Smooth muscle cell (in vitro differentiated cells): ENCODE results near the gene CAMTA1. TPM values are rescaled to one million over a fixed set of nuclear protein-coding genes. Genes with fewer than 3 reads are reported as not detected.

Experiments used
- DNase-seq: peaks from one replicate; lab custom pipeline; 2025; ENCODE audit not compliant: unreplicated experiment; lab: John Stamatoyannopoulos, UW
- H2AFZ ChIP-seq: fragments of 200-600 bp; sonication (generic); 2 replicates; pipeline ENCODE4 v1.6.0; 2016; ENCODE audit warnings: antibody characterized with exemption, low read depth, mild to moderate bottlenecking
- H3F3A ChIP-seq: fragments of 200-600 bp; sonication (generic); 2 replicates; pipeline ENCODE4 v1.6.0; 2017; ENCODE audit warnings: antibody characterized with exemption, low read depth
- H3K27ac ChIP-seq: fragments of 200-600 bp; sonication (generic); 2 replicates; pipeline ENCODE4 v1.5.1; 2016; ENCODE audit warnings: low read depth, mild to moderate bottlenecking
- H3K27me3 ChIP-seq: fragments of 200-600 bp; sonication (generic); 2 replicates; pipeline ENCODE4 v1.6.1; 2016; ENCODE audit warnings: low read depth, mild to moderate bottlenecking
- H3K36me3 ChIP-seq: fragments of 200-600 bp; sonication (generic); 2 replicates; pipeline ENCODE4 v1.5.1; 2016; ENCODE audit warnings: low read depth
- H3K4me1 ChIP-seq: fragments of 200-600 bp; sonication (generic); 2 replicates; pipeline ENCODE4 v1.5.1; 2016; ENCODE audit warnings: low read depth
- H3K4me2 ChIP-seq: fragments of 200-600 bp; sonication (generic); 2 replicates; pipeline ENCODE4 v1.6.0; 2016; ENCODE audit warnings: mild to moderate bottlenecking
- H3K4me3 ChIP-seq: fragments of 200-600 bp; sonication (generic); 2 replicates; pipeline ENCODE4 v1.5.1; 2016; ENCODE audit warnings: mild to moderate bottlenecking
- H3K79me2 ChIP-seq: fragments of 200-600 bp; sonication (generic); 2 replicates; pipeline ENCODE4 v1.6.0; 2016; ENCODE audit warnings: low read depth, mild to moderate bottlenecking
- H3K9ac ChIP-seq: fragments of 200-600 bp; sonication (generic); 2 replicates; pipeline ENCODE4 v1.6.0; 2016; ENCODE audit warnings: low read depth
- H3K9me3 ChIP-seq: fragments of 200-600 bp; sonication (generic); replicated peaks from 2 replicates; pipeline ENCODE4 v1.5.1; 2016; ENCODE audit warnings: low read depth
- H4K20me1 ChIP-seq: fragments of 200-600 bp; sonication (generic); 2 replicates; pipeline ENCODE4 v1.6.0; 2016; ENCODE audit warnings: low read depth
- WGBS: methylation state at CpG from one replicate; pipeline ENCODE4 v1.1.7; 2016; ENCODE audit warnings: low lambda C conversion rate; 5-methylcytosine and 5-hydroxymethylcytosine counted together
- polyA plus RNA-seq: library from polyadenylated mRNA; unstranded; fragments of >200 nt; fragmentation: Nextera tagmentation; extraction: Ambion mirVana; gene quantifications from 2 replicates; pipeline ENCODE4 v1.2.1, GENCODE V29; 2016
- total RNA-seq: library from RNA; depleted of rRNA; stranded (reverse); fragments of >200 nt; gene quantifications from 2 replicates; pipeline ENCODE4 v1.2.3, GENCODE V29; 2014
- TF ChIP-seq, protein P1 (sequence below): fragments of 200-600 bp; sonication (generic); IDR thresholded peaks from 2 replicates; pipeline ENCODE4 v1.5.1; 2017; ENCODE audit warnings: borderline replicate concordance, mild to moderate bottlenecking, antibody characterized with exemption; ENCODE audit not compliant: insufficient read depth, poor library complexity, severe bottlenecking

CAMTA1 gene
- total and polyA plus RNA-seq, 2 experiments from 2014 or later: 139 to 145 TPM

DNA sequence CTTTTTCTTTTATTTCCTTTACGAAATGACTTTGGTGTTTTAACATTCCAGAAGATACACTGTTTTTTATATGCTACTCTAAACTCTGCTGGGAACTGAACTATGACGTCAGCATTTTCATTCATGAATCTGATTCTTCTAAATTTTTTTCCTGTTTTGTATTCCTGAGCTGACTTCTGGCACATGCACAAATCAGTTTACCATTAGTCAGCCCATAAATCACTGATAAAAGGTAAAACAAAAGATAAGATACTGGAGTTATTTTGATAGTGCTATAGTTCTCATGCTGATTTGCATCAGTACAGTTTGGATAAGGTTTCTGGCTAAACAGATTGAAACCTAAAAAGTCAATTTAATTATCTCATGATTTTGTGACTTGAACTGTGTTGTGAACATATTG is 10.4 kb downstream of the CAMTA1 start:
- no peak overlapping the region for H3K4me2 ChIP-seq
- H3K4me3 ChIP-seq: no peak overlapping the region
- TF ChIP-seq, protein P1, sequence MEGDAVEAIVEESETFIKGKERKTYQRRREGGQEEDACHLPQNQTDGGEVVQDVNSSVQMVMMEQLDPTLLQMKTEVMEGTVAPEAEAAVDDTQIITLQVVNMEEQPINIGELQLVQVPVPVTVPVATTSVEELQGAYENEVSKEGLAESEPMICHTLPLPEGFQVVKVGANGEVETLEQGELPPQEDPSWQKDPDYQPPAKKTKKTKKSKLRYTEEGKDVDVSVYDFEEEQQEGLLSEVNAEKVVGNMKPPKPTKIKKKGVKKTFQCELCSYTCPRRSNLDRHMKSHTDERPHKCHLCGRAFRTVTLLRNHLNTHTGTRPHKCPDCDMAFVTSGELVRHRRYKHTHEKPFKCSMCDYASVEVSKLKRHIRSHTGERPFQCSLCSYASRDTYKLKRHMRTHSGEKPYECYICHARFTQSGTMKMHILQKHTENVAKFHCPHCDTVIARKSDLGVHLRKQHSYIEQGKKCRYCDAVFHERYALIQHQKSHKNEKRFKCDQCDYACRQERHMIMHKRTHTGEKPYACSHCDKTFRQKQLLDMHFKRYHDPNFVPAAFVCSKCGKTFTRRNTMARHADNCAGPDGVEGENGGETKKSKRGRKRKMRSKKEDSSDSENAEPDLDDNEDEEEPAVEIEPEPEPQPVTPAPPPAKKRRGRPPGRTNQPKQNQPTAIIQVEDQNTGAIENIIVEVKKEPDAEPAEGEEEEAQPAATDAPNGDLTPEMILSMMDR: no peak
- H3K9me3 ChIP-seq: no peaks in the 10 kb centered on the region
- no peak overlapping the region for H2AFZ ChIP-seq
- H3K79me2 ChIP-seq: peaks cover 91% of the 10 kb centered on the region
- no peaks in the 10 kb centered on the region for H3F3A ChIP-seq
- peak overlapping the region; percentile 22 for H3K27ac ChIP-seq
- no peaks in the 10 kb centered on the region for H3K27me3 ChIP-seq
- H3K4me1 ChIP-seq: peaks cover 6% of the 10 kb centered on the region
- no peaks in the 10 kb centered on the region for H3K36me3 ChIP-seq
- H3K9ac ChIP-seq: no peak overlapping the region
- WGBS: 27% methylated on average over 2 of the region's 2 CpGs
- no peak for DNase-seq
- peaks cover 83% of the 10 kb centered on the region for H4K20me1 ChIP-seq

DNA sequence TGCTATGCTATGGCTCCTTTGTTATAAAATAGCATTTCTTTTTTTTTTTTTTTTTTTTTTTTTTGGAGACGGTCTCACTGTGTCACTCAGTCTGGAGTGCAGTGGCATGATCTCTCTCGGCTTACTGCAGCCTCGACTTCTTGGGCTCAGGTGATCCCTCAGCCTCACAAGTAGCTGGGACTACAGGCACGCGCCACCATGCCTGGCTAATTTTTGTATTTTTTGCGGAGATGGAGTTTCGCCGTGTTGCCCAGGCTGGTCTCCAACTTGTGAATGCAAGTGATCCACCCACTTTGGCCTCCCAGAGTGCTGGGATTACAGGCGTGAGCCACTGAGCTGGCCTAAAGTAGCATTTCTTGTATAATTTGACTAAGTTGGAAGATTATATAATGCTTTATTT is 10.8 kb downstream of the CAMTA1 start:
- Histone ChIP-seq H3K79me2 (peaks cover 91% of the 10 kb centered on the region), H3K4me3 (no peak overlapping the region), H3K27me3 (no peaks in the 10 kb centered on the region), H3K9me3 (no peaks in the 10 kb centered on the region), H3K4me1 (peaks cover 3% of the 10 kb centered on the region), H4K20me1 (peaks cover 83% of the 10 kb centered on the region), H3K36me3 (no peaks in the 10 kb centered on the region), H3K9ac (no peak overlapping the region), H3F3A (no peaks in the 10 kb centered on the region), H2AFZ (no peak overlapping the region), H3K4me2 (no peak overlapping the region), H3K27ac (no peak overlapping the region)
- WGBS: 69% methylated on average over 9 of the region's 9 CpGs
- TF ChIP-seq, protein P1: no peak
- no peak for DNase-seq

DNA sequence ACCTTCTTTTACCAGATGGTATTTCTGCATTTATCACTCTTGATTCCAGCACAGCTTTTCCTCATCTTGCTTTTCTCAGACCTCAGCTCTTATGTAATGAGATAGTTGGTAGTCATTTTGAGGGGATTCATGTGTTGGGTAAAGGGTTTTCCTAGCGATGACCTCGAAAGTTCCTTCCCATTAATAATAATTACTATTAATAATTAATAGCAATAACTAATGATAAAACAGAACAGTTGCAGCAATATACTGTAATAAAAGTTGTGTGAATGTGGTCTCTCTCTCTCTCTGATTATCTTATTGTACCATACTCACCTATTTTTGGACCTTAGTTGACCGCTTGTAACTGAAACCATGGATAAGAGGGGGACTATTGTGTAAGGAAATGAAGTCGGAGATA is 14.2 kb downstream of the CAMTA1 start:
- H3F3A ChIP-seq: no peaks in the 10 kb centered on the region
- WGBS: 94% methylated on average over 4 of the region's 4 CpGs
- TF ChIP-seq, protein P1: no peak
- H4K20me1 ChIP-seq: peaks cover 85% of the 10 kb centered on the region
- H3K79me2 ChIP-seq: peaks cover 91% of the 10 kb centered on the region
- no peak overlapping the region for H3K4me2 ChIP-seq
- H3K36me3 ChIP-seq: no peaks in the 10 kb centered on the region
- H3K4me1 ChIP-seq: peaks cover 3% of the 10 kb centered on the region
- no peaks in the 10 kb centered on the region for H3K9me3 ChIP-seq
- no peak overlapping the region for H3K27ac ChIP-seq
- H2AFZ ChIP-seq: no peak overlapping the region
- no peak overlapping the region for H3K4me3 ChIP-seq
- no peak for DNase-seq
- no peak overlapping the region for H3K9ac ChIP-seq
- no peaks in the 10 kb centered on the region for H3K27me3 ChIP-seq

DNA sequence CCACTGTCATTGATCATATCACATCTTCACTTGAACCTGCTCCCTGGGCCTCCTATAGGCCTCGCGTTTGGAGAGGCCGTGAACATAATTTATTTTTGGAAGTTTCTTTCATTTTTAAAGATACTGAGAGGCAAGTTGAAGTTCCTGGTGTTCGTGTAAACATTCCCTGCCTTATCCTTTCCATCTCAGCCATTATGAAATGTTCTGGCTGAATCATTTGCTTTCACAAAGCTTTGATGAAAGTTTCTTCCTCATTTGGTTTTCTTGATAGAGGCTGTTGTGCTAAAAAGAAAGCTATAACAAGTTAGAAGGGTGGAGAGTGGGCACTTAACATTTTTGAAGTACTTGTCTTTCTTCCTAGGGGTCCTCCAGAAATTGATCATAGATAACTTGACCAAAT is 15.5 kb downstream of the CAMTA1 start:
- H2AFZ ChIP-seq: no peak overlapping the region
- no peaks in the 10 kb centered on the region for H3K9me3 ChIP-seq
- H3K4me1 ChIP-seq: no peaks in the 10 kb centered on the region
- 66% methylated on average over 4 of the region's 4 CpGs for WGBS
- H3K4me2 ChIP-seq: peak overlapping the region; percentile 9
- TF ChIP-seq, protein P1: no peak
- H3K36me3 ChIP-seq: no peaks in the 10 kb centered on the region
- H3K4me3 ChIP-seq: no peak overlapping the region
- H3K27me3 ChIP-seq: no peaks in the 10 kb centered on the region
- peaks cover 93% of the 10 kb centered on the region for H3K79me2 ChIP-seq
- no peaks in the 10 kb centered on the region for H3F3A ChIP-seq
- H3K9ac ChIP-seq: no peak overlapping the region
- peaks cover 85% of the 10 kb centered on the region for H4K20me1 ChIP-seq
- DNase-seq: no peak
- peak overlapping the region; percentile 63 for H3K27ac ChIP-seq
